CD14-positive monocyte (primary cell): ENCODE results near the gene CHRNB2. TPM values are rescaled to one million over a fixed set of nuclear protein-coding genes. Genes with fewer than 3 reads are reported as not detected.

ENCODE experiments used
- DNase-seq, 3 donors: peaks; one replicate each; pipeline ENCODE4 v3.0.0-alpha.2; 2011 to 2022
- H2AFZ ChIP-seq: 2 replicates; pipeline ENCODE4 v1.6.0; 2012; ENCODE audit warnings: mild to moderate bottlenecking, low read depth, low read length, inconsistent platforms; ENCODE audit not compliant: insufficient read depth, poor library complexity, severe bottlenecking
- H3K27ac ChIP-seq, 2 donors: 1 replicate in 1 of 2; 2 replicates in 1 of 2; pipeline ENCODE4 v1.5.1; 2012 to 2013; ENCODE audit warnings: low read length in 2 of 2, control low read depth in 1 of 2, inconsistent platforms in 1 of 2, low read depth in 1 of 2, mild to moderate bottlenecking in 1 of 2
- H3K27me3 ChIP-seq, 2 donors: one replicate each; pipeline versions ENCODE4 v1.6.0 to v1.6.1; 2011 to 2013; ENCODE audit warnings: low read length in 2 of 2; ENCODE audit not compliant: control insufficient read depth in 2 of 2, insufficient read depth in 2 of 2
- H3K36me3 ChIP-seq, 2 donors: replicated peaks in 1 of 2; 1 replicate in 1 of 2; 2 replicates in 1 of 2; pipeline versions ENCODE4 v1.5.1 to v1.6.1; 2012 to 2013; ENCODE audit warnings: low read length in 2 of 2, control low read depth in 1 of 2, inconsistent platforms in 1 of 2, mild to moderate bottlenecking in 1 of 2; ENCODE audit not compliant: insufficient read depth in 2 of 2, control insufficient read depth in 1 of 2
- H3K4me1 ChIP-seq, 2 donors: 1 replicate in 1 of 2; 2 replicates in 1 of 2; pipeline versions ENCODE4 v1.5.1 to v1.6.1; 2012 to 2013; ENCODE audit warnings: low read length in 2 of 2, control low read depth in 1 of 2, inconsistent platforms in 1 of 2, mild to moderate bottlenecking in 1 of 2, moderate library complexity in 1 of 2; ENCODE audit not compliant: insufficient read depth in 2 of 2, control insufficient read depth in 1 of 2
- H3K4me2 ChIP-seq: replicated peaks from 2 replicates; pipeline ENCODE3; 2012; ENCODE audit warnings: low read length, moderate library complexity, mild to moderate bottlenecking; ENCODE audit not compliant: poor library complexity, severe bottlenecking; ENCODE audit errors: extremely low read depth
- H3K4me3 ChIP-seq, 3 experiments: fragments of 200-600 bp in 1 of 3; sonication (generic) in 1 of 3; replicated peaks in 1 of 3; 1 replicate in 2 of 3; 2 replicates in 1 of 3; pipeline ENCODE4 v1.5.1; 2011 to 2013; ENCODE audit warnings: low read length in 3 of 3, mild to moderate bottlenecking in 3 of 3, control low read depth in 2 of 3, low read depth in 2 of 3, inconsistent platforms in 1 of 3, moderate library complexity in 1 of 3
- H3K79me2 ChIP-seq: 2 replicates; pipeline ENCODE4 v1.6.0; 2012; ENCODE audit warnings: mild to moderate bottlenecking, control low read depth, inconsistent platforms, low read length, moderate library complexity; ENCODE audit not compliant: insufficient read depth
- H3K9ac ChIP-seq: 2 replicates; pipeline ENCODE4 v1.6.0; 2017; ENCODE audit warnings: low read length, mild to moderate bottlenecking; ENCODE audit not compliant: insufficient read depth, poor library complexity, severe bottlenecking
- H3K9me3 ChIP-seq, 2 donors: replicated peaks in 1 of 2; 1 replicate in 1 of 2; 2 replicates in 1 of 2; pipeline versions ENCODE4 v1.5.1 to v1.6.1; 2012 to 2013; ENCODE audit warnings: low read length in 2 of 2, control low read depth in 1 of 2; ENCODE audit not compliant: control insufficient read depth in 1 of 2, insufficient read depth in 1 of 2
- H4K20me1 ChIP-seq: 2 replicates; pipeline ENCODE4 v1.6.0; 2012; ENCODE audit warnings: mild to moderate bottlenecking, low read length, control low read depth, moderate library complexity; ENCODE audit not compliant: insufficient read depth
- H3K27ac Mint-ChIP-seq, 7 donors: one replicate each; pipeline ENCODE4 v1.8.0; 2020; ENCODE audit warnings: mild to moderate bottlenecking in 7 of 7, mixed read lengths in 7 of 7, moderate library complexity in 6 of 7, inconsistent platforms in 2 of 7
- H3K27me3 Mint-ChIP-seq, 3 donors: one replicate each; pipeline ENCODE4 v1.8.0; 2021 to 2022; ENCODE audit warnings: low read depth in 3 of 3, mild to moderate bottlenecking in 3 of 3, mixed read lengths in 3 of 3, moderate library complexity in 3 of 3, inconsistent platforms in 1 of 3
- H3K36me3 Mint-ChIP-seq, 2 donors: one replicate each; pipeline ENCODE4 v1.8.0; 2020; ENCODE audit warnings: mixed read lengths in 2 of 2, inconsistent platforms in 1 of 2, mild to moderate bottlenecking in 1 of 2
- H3K4me1 Mint-ChIP-seq: one replicate; pipeline ENCODE4 v1.8.0; 2020; ENCODE audit warnings: mild to moderate bottlenecking, mixed read lengths
- H3K4me3 Mint-ChIP-seq, 2 donors: one replicate each; pipeline ENCODE4 v1.8.0; 2020; ENCODE audit warnings: mild to moderate bottlenecking in 2 of 2, mixed read lengths in 2 of 2, moderate library complexity in 1 of 2
- H3K9me3 Mint-ChIP-seq, 7 donors: one replicate each; pipeline ENCODE4 v1.8.0; 2020 to 2022; ENCODE audit warnings: mixed read lengths in 7 of 7, mild to moderate bottlenecking in 6 of 7, moderate library complexity in 6 of 7, inconsistent platforms in 2 of 7
- WGBS: methylation state at CpG from one replicate; pipeline ENCODE4 v1.1.5; 2013; ENCODE audit warnings: missing lambda C conversion rate; ENCODE audit not compliant: insufficient coverage; 5-methylcytosine and 5-hydroxymethylcytosine counted together
- intact Hi-C, 2 donors: fragments of 100-400 bp; cut with micrococcal nuclease; formaldehyde crosslinking; loops; one replicate each; pipeline versions ENCODE4 v1.15.0 to v1.15.1; 2023
- polyA plus RNA-seq, 3 donors: library from polyadenylated mRNA; depleted of rRNA in 1 of 3; unstranded in 2 of 3; stranded (reverse) in 1 of 3; fragments of 300-500 nt in 2 of 3; fragments of >200 nt in 1 of 3; fragmentation: Illumina TruSeq in 2 of 3; gene quantifications; 1 replicate in 2 of 3; 2 replicates in 1 of 3; pipeline ENCODE4 v1.2.3, GENCODE V29; 2012 to 2021
- TF ChIP-seq, protein P1 (sequence below): fragments of 200-600 bp; IDR thresholded peaks from one replicate; pipeline ENCODE4 v1.8.0; 2022; ENCODE audit warnings: antibody characterized with exemption, mild to moderate bottlenecking

The CHRNB2 gene
- polyA plus RNA-seq, 3 donors = 0.05 TPM; not detected in 2

DNA sequence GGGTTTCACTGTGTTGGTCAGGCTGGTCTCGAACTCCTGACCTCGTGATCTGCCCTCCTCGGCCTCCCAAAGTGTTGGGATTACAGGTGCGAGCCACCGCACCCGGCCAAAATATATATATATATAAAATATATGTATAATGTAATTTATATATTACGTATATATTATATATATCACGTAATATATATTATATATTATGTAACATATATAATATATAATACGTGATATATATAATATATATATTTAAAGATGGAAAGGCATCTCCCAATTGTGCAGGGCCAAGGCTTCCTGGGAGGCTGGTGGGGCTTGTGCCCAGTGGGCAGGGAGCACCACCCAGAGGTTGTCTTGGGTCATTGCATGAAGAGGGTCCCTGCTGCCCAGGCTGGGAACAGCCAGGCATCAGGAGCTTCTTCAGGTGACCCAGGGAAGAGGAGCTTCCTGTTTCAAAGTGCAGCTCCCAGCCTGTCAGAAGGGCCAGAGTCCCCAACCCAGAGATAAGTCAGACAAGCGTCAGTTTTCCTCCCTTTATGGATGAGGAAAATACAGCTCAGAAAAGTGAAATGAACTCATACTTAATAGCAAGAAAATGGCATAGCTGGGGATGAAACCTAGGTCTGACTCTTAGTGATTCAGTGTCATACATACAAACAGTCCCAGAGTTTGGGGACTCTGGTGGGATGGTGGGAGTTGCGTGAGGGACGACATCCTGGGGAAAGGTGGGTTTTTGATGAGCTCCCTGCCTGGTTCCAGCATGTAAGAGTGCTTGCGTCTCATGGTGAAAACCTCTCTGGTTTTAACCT, 21.1 kb upstream of the CHRNB2 start:
- Histone ChIP-seq H2AFZ (no peak overlapping the region), H3K27ac (no peak overlapping the region), H4K20me1 (peaks cover 36% of the 10 kb centered on the region), H3K36me3 (peaks cover 26 to 39% of the 10 kb centered on the region in 2 donors), H3K4me1 (peaks cover 3 to 11% of the 10 kb centered on the region in 2 donors), H3K4me2 (no peak overlapping the region), H3K27me3 (no peaks in the 10 kb centered on the region), H3K79me2 (no peaks in the 10 kb centered on the region), H3K9me3 (no peaks in the 10 kb centered on the region), H3K9ac (no peak overlapping the region), H3K4me3 (no peak overlapping the region)
- peak; percentile 32 to 63 (median 52) for DNase-seq
- TF ChIP-seq, protein P1, sequence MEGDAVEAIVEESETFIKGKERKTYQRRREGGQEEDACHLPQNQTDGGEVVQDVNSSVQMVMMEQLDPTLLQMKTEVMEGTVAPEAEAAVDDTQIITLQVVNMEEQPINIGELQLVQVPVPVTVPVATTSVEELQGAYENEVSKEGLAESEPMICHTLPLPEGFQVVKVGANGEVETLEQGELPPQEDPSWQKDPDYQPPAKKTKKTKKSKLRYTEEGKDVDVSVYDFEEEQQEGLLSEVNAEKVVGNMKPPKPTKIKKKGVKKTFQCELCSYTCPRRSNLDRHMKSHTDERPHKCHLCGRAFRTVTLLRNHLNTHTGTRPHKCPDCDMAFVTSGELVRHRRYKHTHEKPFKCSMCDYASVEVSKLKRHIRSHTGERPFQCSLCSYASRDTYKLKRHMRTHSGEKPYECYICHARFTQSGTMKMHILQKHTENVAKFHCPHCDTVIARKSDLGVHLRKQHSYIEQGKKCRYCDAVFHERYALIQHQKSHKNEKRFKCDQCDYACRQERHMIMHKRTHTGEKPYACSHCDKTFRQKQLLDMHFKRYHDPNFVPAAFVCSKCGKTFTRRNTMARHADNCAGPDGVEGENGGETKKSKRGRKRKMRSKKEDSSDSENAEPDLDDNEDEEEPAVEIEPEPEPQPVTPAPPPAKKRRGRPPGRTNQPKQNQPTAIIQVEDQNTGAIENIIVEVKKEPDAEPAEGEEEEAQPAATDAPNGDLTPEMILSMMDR = peak; percentile 86
- no peaks in the 10 kb centered on the region for H3K9me3 Mint-ChIP-seq
- peaks cover 0 to 6% (median 6%) of the 10 kb centered on the region in 3 donors for H3K27me3 Mint-ChIP-seq
- intact Hi-C loops = loop anchor here (1.0 to 2.0 kb wide), 2 partner anchors 66 kb away; no protein-coding TSS in a partner anchor
- peaks cover 19% of the 10 kb centered on the region for H3K4me1 Mint-ChIP-seq
- peaks cover 30 to 31% of the 10 kb centered on the region in 2 donors for H3K36me3 Mint-ChIP-seq
- H3K4me3 Mint-ChIP-seq = no peak overlapping the region
- no CpG with 5 or more reads among the region's 13 CpGs for WGBS
- H3K27ac Mint-ChIP-seq = no peak overlapping the region

DNA sequence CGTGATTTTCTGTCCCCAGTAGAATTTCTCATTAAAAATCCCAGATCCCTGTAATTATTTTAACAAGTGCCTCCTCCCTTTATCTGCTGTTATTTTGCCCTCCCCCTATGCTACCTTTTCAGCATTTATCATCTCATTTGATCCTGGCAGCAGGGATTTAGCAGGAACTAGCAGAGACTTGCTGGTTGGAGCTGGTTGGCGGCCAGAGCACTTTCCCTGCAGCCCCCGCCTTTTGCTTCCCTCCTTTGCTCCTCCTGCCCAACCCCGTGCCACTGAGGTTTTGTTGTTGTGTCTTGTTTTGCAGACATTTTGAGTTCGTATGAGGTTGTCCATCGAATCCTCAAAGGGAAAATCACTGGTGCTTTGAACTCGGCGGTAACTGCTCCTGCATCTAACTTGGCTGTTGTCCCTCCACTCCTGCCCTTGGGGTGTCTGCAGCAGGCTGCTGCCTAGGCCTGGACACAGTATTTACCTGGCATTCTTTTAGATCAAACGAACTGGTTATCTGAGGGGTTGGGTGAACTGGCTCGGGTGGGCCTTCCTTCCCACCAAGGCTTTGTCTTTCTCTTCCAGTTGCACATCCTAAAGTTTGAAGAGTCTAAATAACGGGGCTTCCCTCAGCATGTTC, 20.4 kb upstream of the CHRNB2 start:
- TF ChIP-seq, protein P1 = no peak
- DNase-seq = no peak
- no peak overlapping the region for H3K4me2 ChIP-seq
- no peak overlapping the region for H3K27ac ChIP-seq
- no peaks in the 10 kb centered on the region for H3K27me3 ChIP-seq
- no peak overlapping the region for H3K4me3 ChIP-seq
- Mint-ChIP-seq H3K4me1 (peaks cover 19% of the 10 kb centered on the region), H3K27me3 (peaks cover 0 to 4% (median 4%) of the 10 kb centered on the region in 3 donors), H3K36me3 (peaks cover 38 to 39% of the 10 kb centered on the region in 2 donors), H3K27ac (no peak overlapping the region), H3K9me3 (no peaks in the 10 kb centered on the region), H3K4me3 (no peak overlapping the region)
- peaks cover 44% of the 10 kb centered on the region for H4K20me1 ChIP-seq
- H2AFZ ChIP-seq = no peak overlapping the region
- H3K36me3 ChIP-seq = peaks cover 33 to 46% of the 10 kb centered on the region in 2 donors
- no peak overlapping the region for H3K9ac ChIP-seq
- 93% methylated on average over 6 of the region's 11 CpGs for WGBS
- H3K4me1 ChIP-seq = peaks cover 3 to 11% of the 10 kb centered on the region in 2 donors
- no peaks in the 10 kb centered on the region for H3K9me3 ChIP-seq
- intact Hi-C loops = loop anchor here in 1 of 2 donors (2.0 kb wide), 1 partner anchor 66 kb away; no protein-coding TSS in a partner anchor
- no peaks in the 10 kb centered on the region for H3K79me2 ChIP-seq
